Inferior parietal cortex (tissue), 1 donor: ENCODE results near the gene HSPA12B.

Experiments
- DNase-seq: peaks from one replicate; pipeline ENCODE4 v3.0.0-alpha.2; 2016; ENCODE audit errors: extremely low spot score

HSPA12B gene

DNA sequence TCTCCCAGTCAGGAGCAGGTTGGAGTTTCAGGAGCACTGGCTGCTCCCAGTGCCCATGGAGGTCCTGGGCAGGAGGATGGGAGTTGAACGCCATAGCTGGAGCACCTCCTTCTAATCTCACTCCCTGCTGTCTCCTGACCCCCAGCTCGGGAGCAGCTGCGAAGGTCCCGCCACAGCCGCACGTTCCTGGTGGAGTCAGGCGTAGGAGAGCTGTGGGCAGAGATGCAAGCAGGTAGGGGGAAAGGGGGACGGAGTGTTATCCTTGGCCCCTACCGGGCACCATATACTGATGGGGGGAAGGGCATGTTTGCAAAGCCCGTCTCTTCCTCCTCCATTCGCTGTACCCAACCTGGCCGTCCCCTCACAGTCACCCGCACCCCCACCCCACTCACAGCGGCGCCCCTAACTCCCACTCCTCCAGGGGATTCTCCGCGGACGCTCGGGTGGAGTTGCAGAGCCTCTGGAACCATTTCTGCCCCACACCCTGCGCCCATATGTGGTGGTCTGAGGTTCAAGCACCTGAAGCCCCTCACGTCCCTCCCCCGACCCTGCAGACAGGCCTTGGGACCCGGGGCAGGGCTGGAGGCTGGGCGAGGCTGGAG is 16.7 kb downstream of the HSPA12B start:
- no peak for DNase-seq

DNA sequence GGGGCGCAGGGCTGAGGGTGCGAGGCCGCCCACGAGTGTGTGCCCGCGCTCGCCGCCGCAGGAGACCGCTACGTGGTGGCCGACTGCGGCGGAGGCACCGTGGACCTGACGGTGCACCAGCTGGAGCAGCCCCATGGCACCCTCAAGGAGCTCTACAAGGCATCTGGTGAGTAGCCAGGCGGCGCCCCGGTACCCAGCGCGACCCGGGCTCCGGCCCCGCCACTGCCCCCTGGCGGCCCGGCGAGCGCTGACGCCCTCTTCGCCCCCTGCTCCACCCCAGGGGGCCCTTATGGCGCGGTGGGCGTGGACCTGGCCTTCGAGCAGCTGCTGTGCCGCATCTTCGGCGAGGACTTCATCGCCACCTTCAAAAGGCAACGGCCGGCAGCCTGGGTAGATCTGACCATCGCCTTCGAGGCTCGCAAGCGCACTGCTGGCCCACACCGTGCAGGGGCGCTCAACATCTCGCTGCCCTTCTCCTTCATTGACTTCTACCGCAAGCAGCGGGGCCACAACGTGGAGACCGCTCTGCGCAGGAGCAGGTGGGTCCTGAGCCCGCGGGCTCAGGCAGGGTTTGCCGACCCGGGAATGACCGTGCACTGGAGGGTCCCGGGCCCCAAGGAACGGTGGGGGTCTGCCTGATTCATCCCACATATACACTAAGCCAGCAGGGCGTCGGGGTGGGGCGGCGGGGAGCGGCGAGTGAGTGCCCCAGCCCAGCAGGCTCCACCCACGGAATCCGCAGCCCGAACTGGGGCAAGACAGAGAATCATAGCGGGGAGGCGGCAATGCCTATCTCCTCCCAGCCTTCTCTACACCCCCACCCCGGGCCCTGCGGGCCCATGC is 17.4 kb downstream of the HSPA12B start:
- no peak for DNase-seq

DNA sequence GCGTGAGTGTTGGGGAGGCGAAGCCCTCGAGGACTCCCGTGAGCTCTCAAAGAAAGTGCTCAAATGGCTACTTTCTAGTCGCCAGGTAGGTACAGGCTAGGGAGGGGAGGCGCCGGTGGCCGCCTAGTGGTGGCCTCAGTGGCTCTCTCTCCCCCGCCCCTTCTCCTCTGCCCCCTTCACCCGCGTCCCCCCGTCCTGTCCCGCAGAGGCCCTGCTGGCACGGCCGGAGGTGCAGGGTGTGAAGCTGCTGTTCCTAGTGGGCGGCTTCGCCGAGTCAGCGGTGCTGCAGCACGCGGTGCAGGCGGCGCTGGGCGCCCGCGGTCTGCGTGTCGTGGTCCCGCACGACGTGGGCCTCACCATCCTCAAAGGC is 18.8 kb downstream of the HSPA12B start:
- DNase-seq: no peak

DNA sequence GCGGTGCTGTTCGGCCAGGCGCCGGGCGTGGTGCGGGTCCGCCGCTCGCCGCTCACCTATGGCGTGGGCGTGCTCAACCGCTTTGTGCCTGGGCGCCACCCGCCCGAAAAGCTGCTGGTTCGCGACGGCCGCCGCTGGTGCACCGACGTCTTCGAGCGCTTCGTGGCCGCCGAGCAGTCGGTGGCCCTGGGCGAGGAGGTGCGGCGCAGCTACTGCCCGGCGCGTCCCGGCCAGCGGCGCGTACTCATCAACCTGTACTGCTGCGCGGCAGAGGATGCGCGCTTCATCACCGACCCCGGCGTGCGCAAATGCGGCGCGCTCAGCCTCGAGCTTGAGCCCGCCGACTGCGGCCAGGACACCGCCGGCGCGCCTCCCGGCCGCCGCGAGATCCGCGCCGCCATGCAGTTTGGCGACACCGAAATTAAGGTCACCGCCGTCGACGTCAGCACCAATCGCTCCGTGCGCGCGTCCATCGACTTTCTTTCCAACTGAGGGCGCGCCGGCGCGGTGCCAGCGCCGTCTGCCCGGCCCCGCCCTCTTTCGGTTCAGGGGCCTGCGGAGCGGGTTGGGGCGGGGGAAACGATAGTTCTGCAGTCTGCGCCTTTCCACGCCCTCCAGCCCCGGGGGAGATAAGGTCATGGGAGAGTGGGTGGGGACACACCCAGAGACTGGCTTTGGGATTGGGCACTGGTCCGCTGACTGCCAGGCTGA is 19.3 kb downstream of the HSPA12B start:
- no peak for DNase-seq

DNA sequence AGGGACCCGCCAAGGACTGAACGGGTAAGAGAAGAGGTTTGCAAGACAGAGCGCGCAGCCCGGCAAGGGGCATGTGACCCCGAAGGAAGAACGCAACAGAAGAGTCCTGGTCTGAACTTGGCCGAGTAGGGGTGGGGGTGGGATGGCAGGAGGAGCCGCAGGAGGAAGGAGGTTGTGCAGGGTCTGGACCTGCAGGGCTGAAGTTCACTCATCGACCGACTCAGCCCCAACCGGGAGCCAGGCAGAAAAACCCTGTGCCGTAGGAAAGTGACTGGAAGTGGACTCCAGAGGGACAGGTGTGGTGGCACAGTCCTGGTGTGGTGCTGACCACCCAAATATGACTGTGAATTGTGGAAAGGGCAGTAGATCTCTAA is 19.9 kb downstream of the HSPA12B start:
- DNase-seq: no peak

DNA sequence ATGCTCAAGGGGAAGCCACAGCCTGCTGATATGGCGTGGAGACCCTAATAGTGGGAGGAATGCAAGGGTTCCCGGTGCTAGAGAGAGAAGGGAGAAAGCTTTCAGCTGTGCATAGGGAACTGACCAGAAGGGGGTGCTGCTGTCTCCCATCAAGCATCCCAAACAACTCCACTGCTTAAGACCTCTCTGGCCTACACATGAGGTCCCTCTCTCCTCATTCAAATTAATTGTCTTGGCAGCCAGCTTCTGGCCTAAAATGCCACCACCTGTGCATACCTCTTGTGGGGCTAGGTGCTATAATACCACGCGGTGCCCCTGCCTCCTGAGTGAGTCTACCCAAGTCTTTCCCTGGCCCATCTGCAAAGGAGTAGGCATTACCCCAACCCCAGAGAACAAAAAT is 20.6 kb downstream of the HSPA12B start:
- peak; percentile 64 for DNase-seq

DNA sequence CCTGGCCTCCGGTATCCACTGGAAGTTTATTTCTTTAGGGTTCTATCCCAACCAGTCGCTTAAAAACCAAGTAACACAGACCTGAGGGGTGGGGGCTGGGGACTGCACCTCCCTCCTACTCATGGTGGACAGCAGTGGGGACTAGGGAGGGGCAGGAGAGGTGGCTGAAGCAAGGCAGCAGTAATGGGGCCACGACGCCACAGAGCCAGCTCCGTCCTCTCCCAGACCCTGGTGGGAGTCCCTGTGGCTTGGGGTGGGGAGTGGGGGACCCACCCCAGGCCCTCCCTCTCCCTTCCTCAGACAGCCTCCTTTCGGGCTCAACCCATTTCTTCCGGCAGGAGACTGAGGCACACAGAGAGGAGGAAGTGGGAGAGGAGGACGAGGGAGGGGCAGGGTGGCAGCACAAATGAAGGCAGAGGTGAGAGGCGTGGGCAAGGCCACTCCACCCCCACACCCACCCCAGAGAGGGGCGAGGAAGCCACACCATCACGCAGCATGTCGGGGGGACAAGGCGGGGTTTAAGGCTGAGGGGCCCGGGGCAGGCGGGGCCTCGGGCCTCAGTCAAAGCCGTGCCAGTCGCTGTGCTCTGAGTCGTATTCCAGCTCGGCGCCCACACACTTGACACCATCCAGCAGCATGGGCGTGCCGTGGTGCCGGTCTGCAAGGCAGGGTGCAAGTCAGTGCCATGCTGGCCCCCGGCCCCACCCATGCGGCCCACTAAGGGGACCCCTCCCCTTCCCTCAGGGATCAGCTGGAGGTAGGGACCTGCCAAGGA is 21.2 kb downstream of the HSPA12B start:
- DNase-seq: no peak

DNA sequence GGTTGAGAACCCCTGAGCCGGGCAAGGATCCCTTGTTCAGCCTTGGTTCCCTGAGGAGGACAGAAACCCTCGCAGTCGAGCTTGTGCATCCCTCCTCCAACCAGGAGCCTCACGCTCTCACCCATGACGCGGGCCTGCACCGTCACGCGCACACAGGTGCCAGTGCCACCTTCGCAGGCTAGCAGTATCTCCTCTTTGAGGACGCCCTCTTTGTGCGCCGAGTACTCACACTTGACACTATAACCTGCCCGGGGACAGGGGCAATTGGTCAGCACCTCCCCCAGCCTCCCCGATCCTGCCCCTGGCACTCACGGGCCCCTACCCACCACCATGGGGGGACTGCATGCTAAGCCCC is 21.8 kb downstream of the HSPA12B start:
- no peak for DNase-seq

DNA sequence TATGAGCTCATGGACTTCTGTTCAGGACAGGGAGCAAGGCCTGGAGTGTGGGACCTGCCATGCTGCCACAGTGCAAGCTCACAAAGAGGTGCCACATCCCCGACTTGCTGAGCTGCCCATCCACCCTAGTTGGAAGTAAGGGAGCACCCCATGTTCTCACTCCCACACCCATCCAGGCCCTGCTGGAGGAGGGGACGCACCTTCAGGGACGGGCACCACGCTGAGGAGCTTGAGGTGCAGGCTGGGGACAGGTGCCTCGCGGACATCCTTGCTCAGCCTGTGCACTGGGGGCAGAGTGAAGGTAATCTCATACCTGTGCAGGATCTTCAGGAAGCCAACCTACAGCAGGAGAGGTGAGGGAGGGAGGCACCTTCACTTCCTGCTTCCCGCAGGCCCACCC is 22.8 kb downstream of the HSPA12B start:
- DNase-seq: no peak

DNA sequence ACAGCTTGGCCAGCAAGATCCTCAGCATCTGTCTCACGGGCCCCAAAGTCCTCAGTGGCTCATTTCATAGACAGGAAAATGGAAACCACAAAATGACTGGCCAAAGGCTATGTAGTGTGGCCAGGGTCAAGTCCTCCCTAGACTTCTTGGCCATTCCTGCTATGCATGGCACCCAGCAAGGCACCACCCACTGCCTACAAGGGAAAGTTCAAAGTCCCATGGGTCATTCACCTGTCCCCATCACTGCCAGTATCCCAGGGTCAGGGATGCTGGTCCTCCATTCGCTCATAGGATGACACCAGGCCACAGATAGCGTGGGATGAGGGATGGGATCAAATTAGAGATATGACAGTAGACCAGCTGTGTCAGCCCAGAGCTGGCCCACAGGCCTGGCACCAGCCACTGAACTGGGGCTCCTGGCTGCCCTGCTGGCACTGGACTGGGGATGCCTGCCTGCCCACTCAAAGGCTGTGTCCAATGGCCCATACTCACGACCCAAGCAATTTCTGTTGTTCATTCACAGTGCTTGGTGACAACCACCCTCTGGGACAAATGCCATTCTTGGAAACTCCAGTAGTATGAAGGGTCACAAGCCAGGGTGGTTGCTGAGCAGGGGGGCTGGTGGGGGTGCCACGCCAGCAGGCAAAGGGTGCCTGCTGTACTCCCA is 23.5 kb downstream of the HSPA12B start:
- DNase-seq: no peak

DNA sequence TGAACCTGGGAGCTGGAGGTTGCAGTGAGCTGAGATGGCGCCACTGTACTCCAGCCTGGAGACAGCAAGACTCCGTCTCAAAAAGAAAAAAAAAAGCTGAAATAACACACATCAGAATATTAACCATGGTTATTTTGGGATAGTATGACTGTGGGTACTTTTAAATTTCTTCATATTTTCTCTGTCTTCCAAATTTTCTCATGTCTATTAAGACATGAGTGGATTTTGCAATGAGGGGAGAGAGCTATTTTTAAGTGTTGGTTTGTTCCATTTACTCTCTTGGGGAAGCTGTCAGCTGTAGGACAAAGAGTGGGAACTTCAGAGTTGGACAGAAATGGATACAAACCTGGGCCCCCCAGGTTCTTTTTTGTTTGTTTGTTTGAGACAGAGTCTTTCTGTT is 24.8 kb downstream of the HSPA12B start:
- no peak for DNase-seq

DNA sequence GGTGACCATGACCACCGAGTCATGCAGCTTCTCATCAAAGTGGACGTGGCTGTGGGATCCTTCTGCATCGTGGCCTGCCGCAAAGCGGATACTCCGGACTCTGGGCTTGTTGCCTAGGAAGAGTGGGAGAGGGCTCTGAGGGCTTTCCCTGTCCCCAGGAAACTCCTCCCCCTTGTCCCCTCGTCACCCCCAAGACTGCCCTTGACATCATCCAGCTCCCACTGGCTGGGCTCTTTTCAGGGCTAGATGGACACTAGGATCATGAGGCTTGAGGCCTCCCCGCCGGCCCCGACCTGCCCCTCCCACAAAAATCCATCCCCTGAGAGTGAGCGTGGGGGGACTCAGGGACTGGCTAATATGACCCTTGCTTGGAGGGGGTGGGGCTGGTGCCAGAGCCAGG is 26.1 kb downstream of the HSPA12B start:
- no peak for DNase-seq

DNA sequence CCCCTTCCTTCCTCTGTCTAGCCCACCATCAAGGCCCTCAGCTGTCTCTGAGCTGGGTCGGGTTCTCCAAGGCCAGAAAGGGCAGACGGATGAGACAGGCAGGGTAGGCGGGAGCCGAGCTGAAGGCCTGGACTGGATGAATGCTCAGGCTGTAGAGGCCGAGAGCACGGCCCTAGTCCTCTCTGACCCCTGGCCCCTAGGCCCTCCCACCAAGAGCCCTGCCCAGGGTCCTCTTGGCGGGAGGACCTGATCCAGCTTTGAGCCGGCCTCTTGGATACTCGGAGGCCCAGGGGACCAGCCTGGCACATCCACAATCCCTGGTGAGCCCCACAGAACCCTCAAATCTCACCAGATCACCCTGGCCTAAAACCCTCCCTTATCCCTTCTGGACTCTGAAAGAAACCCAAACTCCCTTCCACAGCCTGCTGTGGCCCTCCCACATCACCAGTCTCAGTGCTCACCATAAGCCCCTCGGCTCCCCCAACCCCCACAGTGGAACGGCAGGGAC is 26.9 kb downstream of the HSPA12B start:
- DNase-seq: no peak

DNA sequence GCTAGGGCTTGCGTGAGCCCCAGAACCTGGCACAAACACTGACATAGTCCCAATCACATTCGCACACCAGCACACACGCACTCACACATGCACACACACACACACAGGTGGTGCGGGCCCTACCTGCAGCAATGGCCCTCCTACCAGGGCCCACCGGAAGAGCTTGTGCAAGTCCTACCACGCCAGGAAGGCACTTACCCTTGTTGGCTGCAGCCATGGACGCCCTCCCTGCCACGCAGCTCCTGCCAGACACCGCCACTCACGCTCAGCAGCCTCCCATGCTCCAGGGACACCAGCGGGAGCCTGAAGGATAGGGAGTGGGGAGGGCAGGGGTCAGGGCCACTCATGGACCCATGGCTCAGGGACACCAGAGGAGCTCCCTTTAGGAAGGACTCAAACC is 27.4 kb downstream of the HSPA12B start:
- DNase-seq: no peak

DNA sequence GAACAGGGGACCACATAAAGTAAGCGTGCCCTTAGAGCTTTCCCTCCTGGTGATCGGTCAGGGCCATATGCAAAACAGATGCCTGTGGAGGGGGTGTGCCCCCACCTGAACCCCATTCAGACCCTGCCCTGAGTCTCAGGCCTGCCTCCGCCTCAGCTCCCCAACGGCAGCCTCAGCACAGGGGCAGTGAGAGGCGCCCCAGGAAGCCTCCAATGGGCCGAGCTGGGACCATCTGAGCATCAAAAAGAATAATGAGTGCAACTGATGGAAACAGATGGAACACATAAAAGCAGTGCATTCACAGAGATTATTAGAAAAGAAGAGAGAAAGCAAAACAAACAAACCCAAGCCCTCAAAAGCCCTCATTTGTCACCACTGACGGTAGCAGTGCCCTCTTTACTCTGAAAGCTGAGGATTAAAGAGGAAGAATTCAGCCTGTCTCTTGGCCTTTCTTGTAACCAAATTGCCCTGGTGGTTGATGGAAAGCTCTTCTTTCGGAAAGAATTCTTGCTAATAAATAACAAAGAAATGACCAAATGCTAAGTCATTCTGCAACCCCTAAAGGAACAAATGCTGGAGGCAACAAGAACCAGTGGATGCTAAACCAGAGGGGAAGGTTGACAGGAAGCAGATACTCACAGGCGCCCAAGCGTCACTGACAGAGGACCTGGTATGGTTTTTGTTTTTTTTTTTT is 28.3 kb downstream of the HSPA12B start:
- no peak for DNase-seq

DNA sequence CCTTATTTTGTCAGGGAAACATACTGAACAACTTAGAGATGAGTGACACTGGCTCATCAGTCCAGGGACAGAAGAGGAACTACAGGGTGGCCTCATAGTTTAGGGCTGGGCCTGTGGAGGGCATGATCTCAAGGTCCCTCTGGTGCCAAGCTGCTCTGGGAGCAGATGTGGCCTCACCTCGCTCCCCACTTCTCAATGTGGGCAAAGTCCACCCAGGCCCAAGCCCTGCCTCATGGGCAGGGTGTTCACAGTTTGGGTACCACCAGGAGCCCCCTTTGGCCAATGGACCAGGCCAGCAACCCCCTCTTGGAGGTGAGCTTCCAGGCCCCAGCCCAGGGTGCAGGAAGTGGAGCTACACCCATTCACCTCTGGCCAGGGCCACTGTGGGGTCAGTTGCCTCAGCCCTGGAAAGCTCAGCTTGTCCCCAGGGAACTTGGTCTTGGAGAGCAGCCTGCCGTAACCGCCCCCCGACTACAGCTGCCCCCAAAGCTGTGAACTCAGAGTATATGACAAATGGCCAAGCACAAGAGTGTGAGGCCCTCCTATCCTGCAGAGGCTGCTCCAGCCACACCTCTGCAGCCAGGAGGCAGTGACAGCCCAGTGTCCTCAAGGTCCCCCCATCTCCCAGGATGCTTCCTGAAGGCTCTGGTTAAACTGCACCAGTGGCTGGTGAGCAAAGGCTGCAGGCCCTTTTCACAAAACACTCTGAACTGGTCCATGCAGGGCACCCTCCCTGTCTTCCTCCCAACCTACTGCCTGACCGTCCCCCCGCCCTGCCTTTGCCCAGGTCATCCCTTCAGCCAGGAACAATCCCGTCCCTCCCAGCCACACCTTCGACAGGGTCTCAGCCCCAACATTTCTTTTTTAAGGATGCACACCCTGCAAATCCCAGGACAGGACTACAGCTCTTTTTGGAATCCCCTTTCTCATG is 31.5 kb downstream of the HSPA12B start:
- no peak for DNase-seq

DNA sequence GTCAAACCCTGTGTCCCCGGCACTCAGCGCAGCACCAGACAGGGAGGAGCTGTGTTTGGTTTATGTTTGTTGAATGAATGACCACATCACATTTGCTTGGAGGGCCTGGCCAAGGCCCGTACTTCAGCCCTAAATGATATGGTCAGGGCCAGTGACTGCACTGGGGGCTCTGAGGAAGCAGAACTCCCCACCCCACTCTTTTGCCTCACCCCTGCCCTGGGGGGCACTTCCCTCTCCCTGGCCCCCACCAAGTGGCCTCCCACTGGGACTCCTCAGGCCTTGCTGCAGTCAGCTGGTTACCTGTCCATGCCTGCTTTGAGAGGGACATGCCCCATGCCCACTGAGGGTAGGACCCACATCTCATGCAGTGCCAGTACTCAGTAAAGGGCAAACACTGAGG is 32.2 kb downstream of the HSPA12B start:
- no peak for DNase-seq

DNA sequence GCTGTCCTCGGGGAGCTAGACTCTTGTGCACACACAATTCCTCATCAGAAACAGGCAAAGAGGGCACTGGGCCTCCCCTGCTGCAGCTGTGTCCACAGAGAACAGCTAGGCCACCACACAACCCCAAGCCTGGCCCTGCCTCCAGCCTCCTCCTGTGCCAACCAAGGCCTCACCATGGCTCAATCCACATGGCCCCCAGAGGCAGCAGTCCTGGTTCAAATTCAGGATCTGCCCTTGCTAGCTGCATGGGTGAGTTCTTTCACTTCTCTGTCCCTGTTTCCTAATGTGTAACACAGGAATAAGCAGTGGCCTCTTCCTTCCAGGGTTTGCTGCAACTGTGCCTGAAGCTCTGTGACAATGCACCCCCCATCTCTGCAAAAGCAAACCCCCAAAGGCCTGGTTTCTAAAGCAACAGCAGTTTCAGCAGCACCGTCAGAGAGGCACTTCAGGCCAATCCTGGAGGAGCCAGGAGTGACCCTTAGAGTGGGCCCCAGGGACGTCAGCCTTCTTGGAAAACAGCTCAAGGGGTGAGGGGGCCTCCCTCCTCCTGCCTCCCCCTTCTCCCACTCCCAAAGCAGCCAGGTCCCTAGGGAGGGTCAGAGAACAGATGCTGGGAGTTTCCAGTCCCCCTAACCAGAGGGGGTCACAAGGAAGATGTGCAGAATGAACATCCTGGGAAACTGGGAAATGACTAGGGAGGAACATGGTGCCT is 32.8 kb downstream of the HSPA12B start:
- DNase-seq: no peak

DNA sequence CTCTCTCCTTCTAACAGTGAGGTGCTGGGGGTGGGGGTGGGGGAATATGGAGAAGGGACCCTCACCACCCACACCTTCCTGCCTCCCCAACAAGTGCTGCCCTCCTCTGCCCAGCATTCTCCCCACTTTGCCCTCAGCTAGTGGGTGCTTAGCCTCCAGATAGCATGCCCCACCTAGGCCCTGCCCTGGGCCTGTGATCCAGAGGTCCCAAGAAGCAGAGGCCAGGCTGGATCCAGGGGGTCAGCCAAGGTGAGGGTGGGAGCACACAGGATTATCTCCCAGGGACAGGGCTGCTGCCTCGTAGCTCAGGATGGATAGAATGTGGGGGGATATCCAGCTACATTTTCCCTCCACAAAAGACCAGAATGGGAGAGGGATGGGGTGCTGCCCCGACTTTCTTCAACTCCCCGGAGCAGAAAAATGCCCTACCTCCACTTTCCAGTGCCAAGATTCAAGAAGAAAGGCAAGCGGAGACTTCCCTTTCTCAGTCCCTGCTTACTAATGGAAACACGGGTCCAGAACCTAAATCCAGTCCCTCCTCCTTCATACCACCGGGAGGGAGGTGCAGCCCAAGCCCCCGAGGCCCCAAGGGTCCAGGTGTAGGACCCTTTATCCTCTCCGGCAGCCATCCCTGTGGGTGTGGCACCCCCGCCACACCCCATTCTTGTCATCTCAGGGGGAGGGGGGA is 34.1 kb downstream of the HSPA12B start:
- DNase-seq: no peak
